Tibial artery (tissue), 4 donors: ENCODE data around the gene KCNS1.

ENCODE experiments used
- DNase-seq, 2 donors: peaks; one replicate each; pipeline ENCODE4 v3.0.0-alpha.2; 2019
- H3K27ac ChIP-seq, 2 donors: fragments of 200-600 bp; sonication (generic) in 1 of 2; 1 replicate in 1 of 2; 2 replicates in 1 of 2; pipeline ENCODE4 v1.5.1; 2018 to 2019; ENCODE audit warnings: mild to moderate bottlenecking in 1 of 2
- H3K27me3 ChIP-seq, 2 donors: fragments of 200-600 bp; sonication (generic) in 1 of 2; one replicate each; pipeline versions ENCODE4 v1.5.1 to v1.6.0; 2016 to 2019
- H3K36me3 ChIP-seq, 3 donors: fragments of 200-600 bp; sonication (generic) in 2 of 3; one replicate each; pipeline ENCODE4 v1.5.1; 2016 to 2019; ENCODE audit warnings: mild to moderate bottlenecking in 2 of 3
- H3K4me1 ChIP-seq, 4 donors: fragments of 200-600 bp; sonication (generic) in 2 of 4; 1 replicate in 3 of 4; 2 replicates in 1 of 4; pipeline ENCODE4 v1.5.1; 2016 to 2019
- H3K4me3 ChIP-seq, 2 donors: fragments of 200-600 bp; sonication (generic) in 1 of 2; 1 replicate in 1 of 2; 2 replicates in 1 of 2; pipeline ENCODE4 v1.5.1; 2018 to 2019; ENCODE audit warnings: mild to moderate bottlenecking in 2 of 2
- H3K9me3 ChIP-seq, 3 donors: fragments of 200-600 bp; sonication (generic) in 1 of 3; one replicate each; pipeline ENCODE4 v1.5.1; 2016 to 2019
- intact Hi-C: fragments of 100-400 bp; cut with DNase I; formaldehyde crosslinking; loops from one replicate; pipeline ENCODE4 v1.15.0; 2023; ENCODE audit warnings: low total_unique reads
- TF ChIP-seq, protein P1 (sequence below), 2 experiments: fragments of 200-600 bp in 1 of 2; fragments of 450-650 bp in 1 of 2; IDR thresholded peaks; one replicate each; pipeline ENCODE4 v1.5.1; 2017 to 2019; ENCODE audit warnings: antibody characterized with exemption in 2 of 2, mild to moderate bottlenecking in 1 of 2, moderate library complexity in 1 of 2

KCNS1 gene

GRCh38 chr20:45092898-45093297, 8.0 kb downstream of the KCNS1 start:
- Histone ChIP-seq H3K27me3 (peaks cover 0 to 22% of the 10 kb centered on the region in 2 donors), H3K27ac (no peak overlapping the region), H3K36me3 (no peaks in the 10 kb centered on the region), H3K4me3 (no peak overlapping the region), H3K9me3 (no peaks in the 10 kb centered on the region), H3K4me1 (peaks cover 0 to 4% (median 4%) of the 10 kb centered on the region in 4 donors)
- DNase-seq = no peak
- TF ChIP-seq, protein P1, sequence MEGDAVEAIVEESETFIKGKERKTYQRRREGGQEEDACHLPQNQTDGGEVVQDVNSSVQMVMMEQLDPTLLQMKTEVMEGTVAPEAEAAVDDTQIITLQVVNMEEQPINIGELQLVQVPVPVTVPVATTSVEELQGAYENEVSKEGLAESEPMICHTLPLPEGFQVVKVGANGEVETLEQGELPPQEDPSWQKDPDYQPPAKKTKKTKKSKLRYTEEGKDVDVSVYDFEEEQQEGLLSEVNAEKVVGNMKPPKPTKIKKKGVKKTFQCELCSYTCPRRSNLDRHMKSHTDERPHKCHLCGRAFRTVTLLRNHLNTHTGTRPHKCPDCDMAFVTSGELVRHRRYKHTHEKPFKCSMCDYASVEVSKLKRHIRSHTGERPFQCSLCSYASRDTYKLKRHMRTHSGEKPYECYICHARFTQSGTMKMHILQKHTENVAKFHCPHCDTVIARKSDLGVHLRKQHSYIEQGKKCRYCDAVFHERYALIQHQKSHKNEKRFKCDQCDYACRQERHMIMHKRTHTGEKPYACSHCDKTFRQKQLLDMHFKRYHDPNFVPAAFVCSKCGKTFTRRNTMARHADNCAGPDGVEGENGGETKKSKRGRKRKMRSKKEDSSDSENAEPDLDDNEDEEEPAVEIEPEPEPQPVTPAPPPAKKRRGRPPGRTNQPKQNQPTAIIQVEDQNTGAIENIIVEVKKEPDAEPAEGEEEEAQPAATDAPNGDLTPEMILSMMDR (IDR thresholded peaks at IDR 0.05) = no peak
- intact Hi-C loops = loop anchor here (5.0 kb wide), 1 partner anchor 46 kb away; no protein-coding TSS in a partner anchor

- Histone ChIP-seq H3K27me3 (peaks cover 0 to 7% of the 10 kb centered on the region in 2 donors), H3K9me3 (no peaks in the 10 kb centered on the region), H3K36me3 (no peaks in the 10 kb centered on the region), H3K4me1 (no peaks in the 10 kb centered on the region), H3K27ac (no peak overlapping the region), H3K4me3 (no peak overlapping the region)
- DNase-seq = no peak
- intact Hi-C loops = loop anchor here (5.0 kb wide), 1 partner anchor 44 kb away; no protein-coding TSS in a partner anchor
- TF ChIP-seq, protein P1 (IDR thresholded peaks at IDR 0.05) = no peak
Observed at GRCh38 chr20:45091366-45091765, 9.6 kb downstream of the KCNS1 start.

DNA sequence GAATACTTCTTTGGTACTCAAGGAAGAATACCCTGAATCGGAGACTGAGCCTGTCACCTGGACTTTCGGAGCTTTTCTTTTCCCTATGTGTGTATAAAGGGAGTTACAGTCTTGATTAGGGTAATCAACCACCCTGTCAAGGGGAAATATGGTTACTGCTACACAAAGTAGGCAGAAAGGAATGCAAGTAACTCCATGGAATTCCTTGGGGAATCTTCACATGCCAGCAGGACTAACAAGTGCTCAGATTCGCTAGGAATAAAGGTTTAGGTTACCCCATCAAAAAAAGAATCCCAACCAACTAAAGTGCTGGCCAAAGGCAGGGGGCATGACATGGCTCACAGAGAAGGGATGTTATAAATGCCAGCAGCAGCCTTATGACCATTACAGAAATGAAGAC, 10.4 kb downstream of the KCNS1 start:
- TF ChIP-seq, protein P1 (IDR thresholded peaks at IDR 0.05) = no peak
- intact Hi-C loops = loop anchor here (5.0 kb wide), 1 partner anchor 43 kb away; no protein-coding TSS in a partner anchor
- no peak overlapping the region for H3K27ac ChIP-seq
- no peaks in the 10 kb centered on the region for H3K4me1 ChIP-seq
- no peaks in the 10 kb centered on the region for H3K9me3 ChIP-seq
- DNase-seq = no peak
- H3K27me3 ChIP-seq = no peaks in the 10 kb centered on the region
- H3K4me3 ChIP-seq = no peak overlapping the region
- H3K36me3 ChIP-seq = no peaks in the 10 kb centered on the region

DNA sequence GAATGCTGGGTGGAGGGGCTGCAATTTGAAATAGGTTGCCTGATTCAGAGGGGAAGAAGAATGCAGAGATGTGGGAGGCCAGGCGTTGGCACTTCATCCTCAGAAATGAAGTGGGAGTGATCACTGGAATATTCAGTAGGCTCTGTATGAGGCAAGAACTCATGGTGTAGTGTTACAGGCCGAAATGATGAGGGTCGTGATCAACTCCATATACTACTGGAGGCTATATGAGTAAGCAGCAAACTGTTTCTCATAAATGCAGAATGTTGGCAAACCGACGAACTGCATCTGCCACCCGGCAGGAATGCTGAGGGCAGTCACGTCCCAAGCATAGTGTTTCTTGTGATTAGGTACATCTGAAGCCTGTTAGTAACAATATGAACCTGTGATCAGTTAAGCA, 12.7 kb downstream of the KCNS1 start:
- Histone ChIP-seq H3K4me1 (no peaks in the 10 kb centered on the region), H3K36me3 (no peaks in the 10 kb centered on the region), H3K4me3 (no peak overlapping the region), H3K27me3 (no peaks in the 10 kb centered on the region), H3K27ac (no peak overlapping the region), H3K9me3 (no peaks in the 10 kb centered on the region)
- DNase-seq = no peak
- TF ChIP-seq, protein P1 (IDR thresholded peaks at IDR 0.05) = no peak
- intact Hi-C loops = no loop called here

DNA sequence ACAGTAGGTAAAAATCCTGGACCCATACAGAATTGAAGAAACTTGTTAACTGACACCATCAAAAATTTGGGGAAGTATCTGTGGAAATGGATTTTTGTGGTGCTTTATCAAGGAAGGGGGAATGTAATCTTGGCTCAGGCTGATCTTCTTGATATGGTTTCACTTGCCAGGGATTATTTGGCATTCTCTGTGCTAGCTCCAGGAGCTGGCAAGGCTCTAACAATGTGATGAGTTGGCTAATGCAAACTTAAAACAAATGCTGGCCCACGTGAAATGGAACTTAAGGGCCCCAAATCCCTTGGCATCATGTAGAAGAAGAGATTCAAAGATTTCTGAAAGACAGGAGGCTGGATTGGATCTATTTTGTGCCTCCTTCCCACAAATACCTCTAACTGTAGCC, 13.1 kb downstream of the KCNS1 start:
- Histone ChIP-seq H3K4me3 (no peak overlapping the region), H3K4me1 (no peaks in the 10 kb centered on the region), H3K36me3 (peaks cover 0 to 1% (median under 1%) of the 10 kb centered on the region in 3 donors), H3K9me3 (no peaks in the 10 kb centered on the region), H3K27me3 (no peaks in the 10 kb centered on the region), H3K27ac (no peak overlapping the region)
- intact Hi-C loops = no loop called here
- no peak for DNase-seq
- TF ChIP-seq, protein P1 (IDR thresholded peaks at IDR 0.05) = no peak
